NCI-H82 treated with DMSO at 0.1 percent for 48 hours (cell line): ENCODE data around the gene SPATA20.

Source experiments
- DNase-seq: peaks from one replicate; lab custom pipeline; 2025; ENCODE audit not compliant: unreplicated experiment; lab: John Stamatoyannopoulos, UW

The SPATA20 gene

DNA sequence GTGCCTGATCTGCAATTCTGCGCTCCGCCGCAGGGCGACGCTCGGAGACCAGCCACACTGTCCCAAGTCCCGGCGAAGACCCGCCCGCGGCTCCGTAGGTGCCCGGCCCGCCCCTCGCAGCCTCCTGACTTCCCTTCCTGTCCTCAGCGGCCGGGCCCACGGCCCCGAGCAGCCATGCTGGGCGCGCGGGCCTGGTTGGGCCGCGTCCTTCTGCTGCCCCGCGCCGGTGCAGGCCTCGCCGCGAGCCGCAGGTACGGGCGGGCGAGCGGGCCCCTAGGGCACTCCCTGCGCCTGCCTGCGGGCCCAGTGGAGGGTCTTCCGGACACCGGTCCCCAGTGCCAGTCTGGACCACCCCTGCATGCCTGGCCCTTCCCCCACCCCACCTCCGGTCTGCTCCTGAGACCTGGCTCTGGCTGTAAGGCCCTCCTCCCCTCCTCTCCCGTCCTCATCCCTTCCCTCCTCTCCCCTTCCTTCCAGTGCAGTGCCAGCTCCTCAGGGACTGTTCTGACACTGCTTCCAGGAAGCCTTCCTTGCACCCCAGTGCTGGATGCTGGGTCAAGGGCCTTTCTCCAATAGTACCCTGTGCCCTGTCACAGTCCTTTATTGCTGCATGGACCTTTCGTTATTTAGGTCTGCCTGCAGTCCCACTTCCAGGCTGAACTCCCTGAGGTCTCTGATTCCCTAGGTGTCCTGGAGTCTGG is at the start of gene SPATA20:
SPATA20 (plus strand) TSS at position 140 of the 701 bp plus-strand sequence; CDS start at position 175, 35 bp downstream.
- peak; percentile 79 for DNase-seq

DNA sequence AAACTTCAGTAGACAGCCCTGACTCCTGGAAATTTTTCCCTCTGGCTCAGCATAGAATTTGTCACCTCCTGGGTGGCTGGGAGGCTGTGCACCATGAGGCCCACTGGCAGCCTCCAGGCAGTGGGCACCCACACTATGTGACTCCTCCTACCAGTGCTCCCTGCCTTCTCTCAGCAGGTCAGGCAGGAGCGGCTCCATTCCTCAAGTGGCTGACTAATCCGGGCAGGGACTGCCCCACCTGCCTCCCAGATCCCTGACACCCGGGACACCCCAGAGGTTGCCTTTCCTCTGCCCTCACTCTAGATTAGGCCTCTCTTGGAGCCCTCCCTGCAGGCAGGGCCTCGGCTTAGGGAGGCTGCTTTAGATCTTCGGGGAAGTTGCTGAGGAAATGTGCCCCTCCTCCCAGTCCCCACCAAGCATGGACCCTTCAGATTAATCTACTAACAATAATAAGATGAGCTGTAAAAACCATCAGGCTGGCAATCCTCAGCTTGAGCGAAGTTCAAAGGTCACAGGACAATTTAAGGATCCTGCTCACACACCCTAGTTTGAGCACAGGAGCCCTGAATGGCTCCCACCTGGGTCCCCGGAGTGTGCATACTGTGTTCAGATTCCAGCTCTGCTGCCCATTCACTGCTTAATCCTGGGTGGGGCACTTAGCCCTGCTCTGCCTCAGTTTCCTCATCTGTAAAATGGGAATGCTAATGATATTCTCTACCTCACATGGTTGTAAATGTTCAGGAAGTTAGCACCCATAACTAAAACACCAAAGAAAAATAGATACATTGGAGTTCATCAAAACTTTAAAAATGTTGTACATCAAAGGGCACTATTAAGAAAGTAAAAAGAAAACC is 48.7 kb upstream of the SPATA20 start:
- DNase-seq = no peak

DNA sequence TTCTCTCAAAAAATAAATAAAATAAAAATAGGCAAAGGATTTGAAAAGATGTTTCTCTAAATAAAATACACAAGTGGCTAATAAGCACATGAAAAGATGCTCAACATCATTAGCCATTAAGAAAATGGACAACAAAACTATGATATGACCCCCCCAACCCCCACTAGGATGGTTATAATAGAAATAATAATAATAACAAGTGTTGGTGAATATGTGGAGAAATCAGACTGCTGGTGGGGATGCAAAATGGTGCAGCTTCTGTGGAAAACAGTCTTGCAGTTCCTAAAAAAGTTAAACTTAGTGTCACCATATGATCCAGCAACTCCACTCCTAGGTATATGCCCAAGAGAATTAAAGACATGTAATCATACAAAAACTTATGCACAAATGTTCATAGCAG is 47.7 kb upstream of the SPATA20 start:
- no peak for DNase-seq

DNA sequence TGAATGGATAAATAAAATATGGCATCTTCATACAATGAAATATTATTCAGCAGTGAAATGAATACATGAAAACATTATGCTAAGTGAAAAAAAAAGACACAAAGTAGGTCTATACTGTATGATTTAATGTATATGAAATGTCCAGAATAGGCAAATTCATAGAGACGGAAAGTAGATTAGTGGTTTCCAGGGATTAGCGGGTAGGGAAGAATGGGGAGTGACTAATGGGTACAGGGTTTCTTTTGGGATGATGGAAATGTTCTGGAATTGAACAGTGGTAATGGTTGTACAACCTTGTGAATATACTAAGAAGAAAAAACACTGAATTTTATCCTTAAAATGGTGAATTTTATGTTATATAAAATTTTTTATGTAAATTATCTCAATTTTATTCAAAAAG is 47.3 kb upstream of the SPATA20 start:
- no peak for DNase-seq

DNA sequence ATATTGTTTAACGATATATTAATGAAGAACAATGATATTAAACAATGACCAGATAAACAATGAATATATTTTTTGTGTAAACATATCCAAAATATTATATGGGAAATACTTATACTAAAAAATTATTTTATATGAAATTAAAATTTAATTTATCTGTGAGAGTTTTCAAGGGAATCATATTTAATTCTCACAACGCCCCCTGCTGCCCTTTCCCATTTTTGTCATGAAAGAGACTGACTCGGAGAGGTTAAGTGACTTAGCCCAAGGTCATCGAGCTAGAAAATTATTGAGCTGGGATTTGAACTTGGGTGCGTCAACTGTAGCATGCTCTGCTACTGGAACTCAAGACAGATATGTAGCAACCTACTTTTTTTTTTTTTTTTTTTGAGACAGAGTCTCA is 45.9 kb upstream of the SPATA20 start:
- DNase-seq = no peak

DNA sequence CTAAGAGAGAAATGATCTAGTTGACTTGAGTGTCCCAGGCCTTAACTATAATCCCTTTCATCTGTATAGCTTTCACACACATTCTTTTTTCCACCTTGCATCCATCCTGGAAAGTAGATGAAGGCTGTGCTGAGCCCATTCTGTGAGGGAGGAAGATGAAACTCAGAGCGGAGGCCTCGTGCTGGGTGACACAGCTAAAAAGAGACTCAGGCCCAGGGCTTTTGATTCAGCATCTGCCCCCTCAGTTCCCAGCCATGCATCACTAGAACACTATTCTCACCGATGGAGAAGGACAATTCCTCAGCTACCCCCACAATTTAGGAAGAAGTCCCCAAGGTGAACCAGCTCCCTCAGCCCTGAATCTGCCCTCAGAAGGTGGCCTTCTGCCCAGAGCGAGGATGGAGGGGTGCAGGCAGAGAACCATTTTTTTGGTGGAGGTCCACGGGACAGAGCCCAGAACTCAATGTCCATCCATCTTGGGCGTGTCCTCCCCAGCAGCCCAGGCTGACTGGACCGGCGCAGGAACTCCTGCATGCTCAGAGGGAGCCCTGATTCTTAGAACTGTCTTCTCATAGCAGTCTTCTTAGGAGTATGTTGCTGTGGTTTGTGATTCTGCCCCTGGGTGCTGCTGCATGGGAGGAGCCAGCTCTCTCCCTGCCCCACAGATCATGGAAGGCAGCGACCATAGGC is 44.5 kb upstream of the SPATA20 start:
- DNase-seq = no peak

DNA sequence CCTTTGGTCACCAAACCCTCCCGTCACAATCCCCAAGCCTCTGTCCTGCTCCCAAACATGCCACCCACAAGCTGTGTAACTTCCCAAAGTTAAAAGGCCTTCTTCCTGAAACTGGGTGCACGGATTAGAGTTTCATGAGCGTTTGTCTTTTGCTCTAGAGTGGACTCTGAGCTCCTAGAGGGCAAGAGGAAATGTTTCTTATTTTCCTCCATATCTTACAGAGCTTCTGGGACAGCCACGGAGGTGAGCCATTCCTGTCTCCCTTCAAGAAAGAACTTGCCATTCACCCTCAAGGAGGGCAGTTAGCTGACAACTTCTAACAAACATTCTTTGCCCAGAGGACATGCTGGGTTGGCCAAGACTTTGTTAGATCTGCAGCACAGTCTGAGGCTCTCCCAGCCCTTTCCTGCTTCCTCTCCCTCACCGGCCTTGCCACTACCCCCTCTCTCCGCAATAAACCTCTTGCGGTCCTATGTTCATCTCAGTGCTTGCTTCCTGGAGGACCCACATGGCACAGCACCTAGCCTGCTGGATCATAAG is 41.3 kb upstream of the SPATA20 start:
- DNase-seq = no peak

DNA sequence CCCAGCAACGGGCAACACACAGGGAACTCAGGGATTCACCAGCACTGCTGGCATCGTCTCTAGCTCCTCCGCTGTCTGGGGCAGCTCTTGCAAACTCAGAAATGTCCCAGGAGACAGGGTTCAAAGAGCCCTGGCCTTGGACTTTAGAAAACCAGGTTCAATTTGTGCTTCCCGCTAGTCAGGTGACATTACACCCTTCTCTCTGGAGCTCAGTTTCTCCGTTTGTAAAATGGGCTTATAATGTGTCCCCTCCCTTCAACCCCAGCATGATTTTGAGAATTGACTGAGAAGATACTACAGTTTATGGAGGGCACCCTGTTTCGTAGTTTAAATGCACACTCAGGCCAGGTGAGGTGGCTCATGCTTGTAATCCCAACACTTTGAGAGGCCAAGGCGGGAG is 40.7 kb upstream of the SPATA20 start:
- DNase-seq = no peak

DNA sequence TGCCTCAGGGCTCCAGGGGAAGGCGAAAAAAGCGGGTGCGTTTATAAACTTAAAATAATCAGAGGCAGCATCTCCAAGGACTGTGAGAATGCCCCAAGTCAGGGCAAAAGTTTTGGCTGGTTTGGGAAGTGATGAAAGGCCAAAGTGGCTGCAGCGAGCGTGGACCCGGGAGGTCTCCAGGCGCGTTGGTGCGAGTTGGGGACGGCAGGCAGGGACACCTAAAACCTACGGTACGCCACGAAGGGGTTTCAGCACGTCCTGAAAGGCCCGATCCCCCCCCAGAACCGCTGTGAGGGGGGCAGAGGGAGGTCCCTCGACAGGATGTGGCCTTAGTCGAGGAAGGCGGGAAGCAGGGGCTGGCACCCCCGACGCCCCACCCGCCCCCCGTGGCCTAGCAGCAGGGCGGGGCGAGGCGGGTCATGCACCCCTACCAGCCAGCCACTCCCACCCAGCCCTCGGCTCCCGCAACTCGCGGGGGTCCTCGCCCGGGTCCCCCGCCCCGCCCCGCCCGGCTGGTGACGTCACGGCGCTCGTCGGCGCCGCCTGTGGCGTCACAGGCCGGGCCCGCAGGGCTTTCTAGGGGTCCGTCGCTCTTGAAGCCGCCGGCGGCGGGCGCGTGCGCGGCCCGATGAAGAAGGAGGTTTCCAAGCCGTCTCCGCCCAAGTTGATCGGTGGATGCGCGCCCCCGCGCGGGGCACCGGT is 39.0 kb upstream of the SPATA20 start, which contains the start of gene MYCBPAP:
MYCBPAP (plus strand) TSS at position 569 of the 702 bp plus-strand sequence. CDS start 236 bp downstream, outside the sequence.
- peak; percentile 7 for DNase-seq

DNA sequence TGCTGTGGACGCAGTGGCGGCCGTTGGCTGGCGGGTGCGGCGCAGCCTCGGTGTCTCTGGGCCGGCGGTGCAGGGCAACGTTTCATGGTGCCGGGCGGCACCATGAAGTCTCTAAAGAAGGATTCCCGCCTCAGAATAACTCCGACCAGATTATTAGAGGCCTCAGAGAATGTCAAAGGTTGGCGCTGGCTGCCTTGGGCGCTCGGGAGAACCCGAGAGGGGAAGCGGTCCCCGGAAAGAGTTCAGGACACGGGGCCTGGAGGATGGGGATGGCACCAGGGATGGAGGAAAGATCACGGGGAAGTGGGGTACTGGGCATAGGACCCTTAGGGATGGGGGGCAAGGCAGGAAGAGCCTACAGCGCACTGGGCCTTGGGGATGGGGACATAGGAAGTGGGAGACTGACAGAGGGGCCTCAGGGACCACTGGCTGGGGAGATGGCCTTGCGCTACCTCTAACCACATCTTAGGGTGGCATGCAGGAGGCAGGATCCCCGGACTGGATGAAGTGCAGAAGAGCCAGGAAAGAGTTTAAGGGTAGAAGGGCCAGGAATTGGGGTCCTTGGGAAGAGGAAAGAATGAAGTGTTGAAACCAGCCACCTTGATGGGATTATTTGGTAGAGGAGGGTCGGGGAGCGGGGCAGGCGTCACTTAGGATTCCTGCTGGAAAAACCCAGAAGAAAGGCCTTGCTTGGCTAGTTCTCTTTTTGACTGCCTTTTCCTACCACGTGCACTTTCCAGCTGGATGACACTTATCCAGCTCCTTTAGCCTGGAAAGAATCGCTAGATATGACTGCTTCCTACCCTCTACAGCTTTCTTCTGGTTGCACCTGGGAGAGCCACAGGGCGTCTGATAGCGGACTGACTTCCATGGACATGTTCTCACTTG is 38.2 kb upstream of the SPATA20 start:
- DNase-seq = no peak

DNA sequence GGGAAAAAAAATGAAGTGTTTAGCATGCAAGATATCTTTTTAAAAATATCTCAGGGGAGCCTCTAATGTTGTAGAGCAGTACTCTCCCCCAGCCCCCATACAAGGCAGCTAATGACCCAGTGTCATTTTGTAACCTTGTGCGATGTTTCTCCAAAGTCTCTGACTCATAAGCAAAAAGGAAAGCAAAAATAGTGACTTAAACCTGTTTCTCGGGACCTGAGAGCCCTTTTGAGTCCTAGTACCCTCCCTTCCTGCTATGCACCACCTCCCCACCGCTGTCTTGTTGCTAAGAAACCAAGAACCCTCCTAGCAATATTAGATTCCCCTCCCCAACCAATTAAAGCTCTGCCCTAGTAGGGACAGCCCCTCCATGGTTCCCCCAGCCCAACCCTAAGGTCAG is 35.9 kb upstream of the SPATA20 start:
- no peak for DNase-seq

DNA sequence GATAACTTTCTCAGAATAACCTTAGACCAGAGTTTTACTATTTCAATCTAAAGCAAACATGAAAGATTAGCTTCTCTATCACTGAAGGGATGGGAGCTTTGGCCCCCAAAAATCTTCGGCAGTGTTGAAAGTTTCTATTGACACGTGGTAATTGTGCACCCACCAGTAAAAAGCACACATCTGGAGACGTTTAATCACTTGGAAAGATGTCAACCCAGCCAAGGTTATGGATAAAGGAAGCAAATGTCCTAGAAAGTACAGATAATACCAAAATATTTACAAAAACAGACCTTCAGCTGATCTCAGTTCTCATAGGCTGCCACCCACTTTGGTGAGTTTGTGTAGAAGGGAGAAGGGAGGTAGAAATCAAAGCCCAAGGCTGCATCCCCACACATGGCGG is 33.5 kb upstream of the SPATA20 start:
- DNase-seq = no peak

DNA sequence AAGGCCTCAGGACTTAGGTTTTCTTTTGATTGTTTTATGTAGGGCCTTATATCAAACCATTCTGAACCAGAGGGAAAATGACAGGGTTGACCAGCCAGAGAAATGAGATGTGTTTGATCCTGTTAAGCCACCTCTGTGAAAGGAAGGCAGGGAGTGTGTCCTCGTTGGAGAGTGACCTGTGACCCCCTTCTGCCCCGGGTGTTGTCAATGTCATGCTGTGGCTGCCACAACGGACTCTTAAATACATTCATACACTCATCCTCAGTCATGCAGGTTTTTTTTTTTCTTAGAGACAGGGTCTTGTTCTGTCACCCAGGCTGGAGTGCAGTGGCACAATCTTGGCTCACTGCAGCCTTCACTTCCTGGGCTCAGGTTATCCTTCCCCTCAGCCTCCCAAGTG is 32.6 kb upstream of the SPATA20 start:
- DNase-seq = no peak

DNA sequence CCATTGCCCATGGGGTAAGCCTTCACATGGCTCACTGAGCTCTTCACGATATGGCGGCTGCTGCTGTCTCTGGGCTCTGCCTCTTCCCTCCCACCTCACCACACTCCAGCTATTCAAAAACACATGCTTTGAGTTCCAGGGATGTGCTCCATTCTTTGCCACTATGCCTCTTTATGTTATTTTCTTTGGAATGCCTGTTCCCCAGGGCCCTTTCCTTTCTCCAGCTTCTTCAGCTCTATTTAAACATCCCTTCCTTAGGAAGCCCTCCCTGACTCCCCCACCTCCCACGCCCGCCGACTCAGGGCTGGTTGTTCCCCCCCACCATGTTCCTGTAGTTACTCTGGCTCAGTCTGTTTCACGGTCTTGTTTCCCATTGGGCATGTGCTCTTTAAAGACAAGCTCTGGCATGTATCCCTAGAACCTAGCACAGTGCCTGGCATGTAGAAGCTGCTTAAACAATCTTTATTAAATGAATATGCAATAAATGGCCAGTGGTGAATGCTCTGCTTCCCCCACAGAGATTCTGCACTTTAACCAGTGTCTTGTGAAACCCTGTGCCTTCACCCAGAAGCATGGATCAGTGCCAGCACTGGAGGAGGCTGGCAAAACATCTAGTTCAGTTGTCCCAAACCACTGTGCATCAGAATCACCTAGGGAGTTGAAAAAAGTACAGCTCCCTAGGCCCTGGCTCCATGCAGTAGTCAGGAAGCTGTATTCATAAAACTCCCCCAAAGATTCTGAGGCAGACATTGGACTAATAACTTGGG is 31.9 kb upstream of the SPATA20 start:
- DNase-seq = no peak

DNA sequence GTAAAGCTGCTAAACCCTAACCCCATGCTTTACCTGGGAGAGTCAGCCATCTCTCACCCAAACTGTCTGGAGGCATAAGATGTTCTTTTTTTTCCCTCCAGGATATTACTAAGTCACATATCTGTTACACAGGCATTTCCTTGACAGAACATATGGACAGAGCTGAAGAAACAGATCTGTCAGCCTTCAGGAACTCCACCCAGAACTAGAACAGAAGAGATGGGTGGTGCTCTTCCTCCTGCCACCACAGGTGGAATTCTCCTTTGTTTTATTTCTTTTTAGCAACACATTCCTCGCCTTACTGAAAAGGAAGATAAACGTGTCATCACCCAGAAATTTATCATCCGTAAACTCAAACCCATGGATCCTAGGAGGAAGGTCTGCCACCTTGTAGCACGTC is 30.0 kb upstream of the SPATA20 start:
- no peak for DNase-seq

DNA sequence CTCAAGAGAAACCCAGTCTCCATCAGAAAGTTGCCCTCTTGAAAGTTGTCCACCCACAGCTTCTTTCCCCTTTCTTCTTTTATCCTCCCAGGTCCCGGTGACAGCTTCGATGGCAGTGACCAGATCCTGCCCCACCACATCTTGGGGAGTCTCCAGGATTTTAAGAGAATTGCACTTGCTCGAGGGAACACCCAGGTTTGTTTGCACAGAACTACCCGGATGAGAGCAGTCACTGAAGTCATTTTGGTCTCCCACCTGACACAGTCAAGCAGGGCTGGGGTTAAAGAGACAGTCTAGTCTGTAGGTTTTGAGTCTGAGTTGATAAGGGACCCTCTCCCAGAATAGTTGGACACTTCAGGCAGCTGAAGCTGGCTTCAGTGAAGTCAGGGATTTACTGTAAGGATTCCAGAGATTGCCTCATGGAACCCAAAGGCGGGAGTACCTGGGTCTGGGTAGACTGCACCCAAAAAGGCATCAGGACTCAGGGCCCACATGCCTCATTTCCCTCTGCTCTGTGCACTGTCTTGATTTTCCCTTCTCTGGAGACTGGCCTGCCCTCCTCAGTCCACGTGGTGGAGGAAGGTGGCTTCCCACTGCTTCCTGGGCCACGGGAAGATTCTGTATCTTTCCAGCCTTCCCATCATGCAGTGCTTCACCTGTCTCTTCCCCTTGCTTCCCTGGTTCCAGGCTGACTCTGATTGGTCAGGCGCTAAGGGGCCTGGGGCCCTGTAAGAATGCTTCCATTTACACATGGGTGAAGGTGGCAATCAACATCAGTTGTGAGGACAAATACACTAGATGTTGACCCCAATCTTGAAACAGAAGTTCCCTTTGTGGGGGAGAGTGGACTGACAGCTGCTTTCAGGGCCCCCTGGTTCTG is 29.2 kb upstream of the SPATA20 start:
- no peak for DNase-seq

DNA sequence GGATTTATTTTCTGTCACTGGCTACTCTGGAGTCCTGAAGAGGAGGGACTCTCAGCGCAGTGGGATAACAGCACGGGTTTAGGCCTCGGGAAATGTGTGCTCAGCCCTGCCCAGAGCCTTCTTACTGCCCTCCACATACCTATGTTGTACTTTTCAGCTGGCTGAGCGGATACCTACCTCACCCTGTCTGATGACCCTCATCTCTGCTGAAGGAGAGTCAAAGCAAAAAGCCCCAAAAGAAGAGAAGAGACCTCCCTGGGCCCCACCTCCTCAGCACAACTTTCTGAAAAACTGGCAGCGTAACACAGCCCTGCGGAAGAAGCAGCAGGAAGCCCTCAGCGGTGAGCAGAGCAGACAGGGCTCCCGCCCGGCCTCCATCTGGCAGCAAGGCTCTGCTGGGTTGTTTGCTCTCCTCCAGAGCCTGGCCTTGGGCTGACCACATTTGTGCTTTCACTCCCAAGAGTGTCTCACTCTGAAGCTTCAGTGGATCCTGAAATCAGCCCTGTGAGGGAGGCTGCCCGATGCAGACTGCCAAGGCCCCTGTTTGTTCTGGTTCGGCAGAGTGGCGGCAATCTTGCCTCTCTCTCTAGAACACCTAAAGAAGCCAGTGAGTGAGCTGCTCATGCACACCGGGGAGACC is 28.5 kb upstream of the SPATA20 start:
- no peak for DNase-seq
